Spleen (tissue), 11 donors: ENCODE data around the gene ENOX1. TPM values are rescaled to one million over a fixed set of nuclear protein-coding genes. Genes with fewer than 3 reads are reported as not detected.

ENCODE experiments used
- DNase-seq: peaks from one replicate; pipeline ENCODE4 v3.0.0-alpha.2; 2020
- H3K27ac ChIP-seq, 8 donors: fragments of 200-600 bp; sonication (generic) in 7 of 8; 1 replicate in 4 of 8; 2 replicates in 4 of 8; pipeline versions ENCODE4 v1.5.0 to v1.8.0; 2016 to 2021; ENCODE audit warnings: inconsistent platforms in 4 of 8, mild to moderate bottlenecking in 4 of 8, moderate library complexity in 1 of 8
- H3K27me3 ChIP-seq, 7 donors: fragments of 200-600 bp; sonication (generic) in 6 of 7; replicated peaks in 1 of 7; 1 replicate in 4 of 7; 2 replicates in 3 of 7; pipeline versions ENCODE4 v1.5.0 to v1.8.0; 2016 to 2021; ENCODE audit warnings: inconsistent platforms in 3 of 7, mild to moderate bottlenecking in 1 of 7
- H3K36me3 ChIP-seq, 6 donors: fragments of 200-600 bp; sonication (generic) in 5 of 6; 1 replicate in 4 of 6; 2 replicates in 2 of 6; pipeline versions ENCODE4 v1.5.0 to v1.8.0; 2016 to 2021; ENCODE audit warnings: inconsistent platforms in 2 of 6
- H3K4me1 ChIP-seq, 6 donors: fragments of 200-600 bp; sonication (generic) in 5 of 6; 1 replicate in 3 of 6; 2 replicates in 3 of 6; pipeline versions ENCODE4 v1.5.0 to v1.8.0; 2016 to 2021; ENCODE audit warnings: inconsistent platforms in 3 of 6
- H3K4me3 ChIP-seq, 8 donors: fragments of 200-600 bp; sonication (generic) in 7 of 8; 1 replicate in 4 of 8; 2 replicates in 4 of 8; pipeline versions ENCODE4 v1.5.0 to v1.8.0; 2016 to 2021; ENCODE audit warnings: inconsistent platforms in 4 of 8, mild to moderate bottlenecking in 4 of 8, moderate library complexity in 2 of 8
- H3K9me3 ChIP-seq, 8 donors: fragments of 200-600 bp; sonication (generic) in 7 of 8; 1 replicate in 4 of 8; 2 replicates in 4 of 8; pipeline versions ENCODE4 v1.5.0 to v1.8.0; 2016 to 2021; ENCODE audit warnings: inconsistent platforms in 4 of 8
- POLR2A ChIP-seq, 3 donors: fragments of 450-650 bp; IDR thresholded peaks; one replicate each; pipeline ENCODE4 v1.5.1; 2017; ENCODE audit warnings: antibody characterized with exemption in 3 of 3, mild to moderate bottlenecking in 1 of 3
- POLR2AphosphoS5 ChIP-seq, 3 donors: sonication (generic); formaldehyde crosslinking; IDR thresholded peaks; one replicate each; pipeline ENCODE4 v1.5.1; 2017; ENCODE audit warnings: antibody characterized with exemption in 3 of 3
- WGBS, 5 donors: extraction: QIAGEN DNeasy Blood & Tissue Kit in 3 of 5; methylation state at CpG; one replicate each; pipeline versions ENCODE4 v1.1.5 to v1.1.7; 2013 to 2018; 5-methylcytosine and 5-hydroxymethylcytosine counted together
- intact Hi-C: fragments of 100-400 bp; cut with DNase I; formaldehyde crosslinking; loops from one replicate; pipeline ENCODE4 v1.15.0; 2023; ENCODE audit warnings: low total_unique reads
- polyA plus RNA-seq, 3 donors: library from polyadenylated mRNA; stranded (reverse); fragments of 200-250 nt; gene quantifications; one replicate each; pipeline ENCODE4 v1.2.1, GENCODE V29; 2013
- total RNA-seq, 7 donors: library from RNA; depleted of rRNA in 3 of 7; stranded (reverse); fragments of >200 nt in 3 of 7; fragmentation: NEBNext Ultra II Directional in 4 of 7; extraction: Animal tissue kit (Norgen Biotek cat#: 25700) in 4 of 7; gene quantifications; one replicate each; pipeline versions ENCODE4 v1.1.0 to v1.2.1, GENCODE V29; 2016 to 2021
- TF ChIP-seq, protein P1 (sequence below), 11 experiments: fragments of 200-600 bp in 7 of 11; fragments of 450-650 bp in 4 of 11; sonication (generic) in 4 of 11; IDR thresholded peaks in 8 of 11; conservative IDR thresholded peaks in 3 of 11; 1 replicate in 7 of 11; 2 replicates in 4 of 11; pipeline versions ENCODE4 v1.4.0 to v1.8.0; 2016 to 2021; ENCODE audit warnings: antibody characterized with exemption in 11 of 11, inconsistent platforms in 4 of 11, mild to moderate bottlenecking in 1 of 11
- donor health status: healthy with polysubstance abuse.
- donor health status: DM: no; HTN: no; CAD: no; lungs with moderate emphysema.
- donor health status: DM: no; HTN: no; CAD: no.
- donor health status: Bipolar disorder and iron deficiency.
- donor health status: healthy.
- donor health status: DM: no; HTN: no; CAD: no.
- donor health status: DM: yes; HTN: yes; CAD: no.

ENOX1 gene
- total and polyA plus RNA-seq, 10 donors: 0.42 to 1.3 (median 0.54) TPM; not detected in 1

DNA sequence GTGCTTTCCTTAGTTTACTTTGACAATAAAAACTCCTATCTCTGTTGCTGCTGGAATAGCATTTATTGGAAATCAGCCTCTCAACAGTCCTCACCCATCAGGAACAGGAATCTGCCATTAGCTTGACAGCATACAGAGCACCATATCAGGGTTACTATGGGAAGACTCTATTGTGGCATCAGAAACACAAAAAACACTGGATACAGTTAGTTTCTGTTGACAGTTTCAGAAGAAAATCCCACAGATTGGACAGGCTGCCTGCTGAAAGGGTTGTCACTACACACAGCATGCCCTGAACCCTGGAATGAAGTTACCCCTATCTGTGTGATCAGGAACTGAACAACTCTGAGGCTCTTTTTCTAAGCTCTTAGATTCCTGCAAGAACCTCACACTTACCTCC, 172.7 kb downstream of the ENOX1 start:
- Histone ChIP-seq H3K27ac (no peak overlapping the region), H3K27me3 (no peaks in the 10 kb centered on the region), H3K4me1 (no peaks in the 10 kb centered on the region), H3K4me3 (no peak overlapping the region), H3K9me3 (peaks cover 0 to 8% (median 0%) of the 10 kb centered on the region in 8 donors), H3K36me3 (no peaks in the 10 kb centered on the region)
- intact Hi-C loops: no loop called here
- no peak for DNase-seq
- TF ChIP-seq POLR2A (IDR thresholded peaks at IDR 0.05) (no peak), POLR2AphosphoS5 (IDR thresholded peaks at IDR 0.05) (no peak)
- TF ChIP-seq, protein P1, sequence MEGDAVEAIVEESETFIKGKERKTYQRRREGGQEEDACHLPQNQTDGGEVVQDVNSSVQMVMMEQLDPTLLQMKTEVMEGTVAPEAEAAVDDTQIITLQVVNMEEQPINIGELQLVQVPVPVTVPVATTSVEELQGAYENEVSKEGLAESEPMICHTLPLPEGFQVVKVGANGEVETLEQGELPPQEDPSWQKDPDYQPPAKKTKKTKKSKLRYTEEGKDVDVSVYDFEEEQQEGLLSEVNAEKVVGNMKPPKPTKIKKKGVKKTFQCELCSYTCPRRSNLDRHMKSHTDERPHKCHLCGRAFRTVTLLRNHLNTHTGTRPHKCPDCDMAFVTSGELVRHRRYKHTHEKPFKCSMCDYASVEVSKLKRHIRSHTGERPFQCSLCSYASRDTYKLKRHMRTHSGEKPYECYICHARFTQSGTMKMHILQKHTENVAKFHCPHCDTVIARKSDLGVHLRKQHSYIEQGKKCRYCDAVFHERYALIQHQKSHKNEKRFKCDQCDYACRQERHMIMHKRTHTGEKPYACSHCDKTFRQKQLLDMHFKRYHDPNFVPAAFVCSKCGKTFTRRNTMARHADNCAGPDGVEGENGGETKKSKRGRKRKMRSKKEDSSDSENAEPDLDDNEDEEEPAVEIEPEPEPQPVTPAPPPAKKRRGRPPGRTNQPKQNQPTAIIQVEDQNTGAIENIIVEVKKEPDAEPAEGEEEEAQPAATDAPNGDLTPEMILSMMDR (IDR thresholded peaks at IDR 0.05 in 8 of 11, conservative IDR thresholded peaks at IDR 0.05 in 3 of 11): no peak

DNA sequence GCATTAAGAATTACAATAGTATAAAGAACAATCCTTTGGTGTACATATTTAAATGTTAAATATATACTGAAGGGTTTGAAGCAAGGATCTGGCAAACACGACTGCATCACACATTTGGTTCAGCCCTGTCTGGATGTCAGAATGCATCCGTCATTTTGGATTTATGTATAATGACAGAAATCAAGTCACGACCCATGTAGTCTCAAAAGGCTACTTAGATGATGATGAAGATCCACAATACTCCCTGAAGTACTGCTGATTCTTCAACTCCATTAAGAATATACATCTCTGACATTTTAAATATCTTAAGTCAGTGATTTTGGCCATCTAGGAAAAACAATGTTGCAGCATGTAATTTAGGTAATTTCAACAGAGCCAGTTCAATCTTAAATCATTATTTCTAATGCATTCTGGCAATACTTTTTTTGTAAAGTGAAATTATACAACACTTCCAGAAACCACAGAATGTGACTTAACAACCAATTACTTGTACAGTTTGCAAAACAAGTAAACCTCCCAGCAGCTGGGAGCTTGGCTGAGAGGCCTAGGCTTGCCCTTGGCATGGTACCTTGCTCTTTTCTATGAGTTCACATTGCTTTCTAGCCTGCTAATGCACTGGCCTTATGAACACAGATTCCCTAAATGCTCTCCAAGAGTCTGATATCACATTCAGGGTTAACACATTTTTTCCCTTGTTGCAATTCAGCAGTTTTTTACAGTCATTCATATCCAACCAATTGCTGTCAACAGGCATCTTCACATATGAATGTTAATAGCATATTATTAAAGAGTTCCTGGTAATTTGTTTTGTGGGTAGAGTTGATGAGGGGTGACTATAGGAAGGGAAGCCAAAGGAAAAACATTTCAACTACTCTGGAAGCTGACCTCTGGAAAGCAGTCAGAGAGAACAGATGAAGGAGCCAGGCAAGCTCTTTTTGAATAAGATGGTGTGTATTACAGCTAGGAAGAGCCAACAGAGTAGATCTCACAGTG, 175.2 kb downstream of the ENOX1 start:
- WGBS, 5 donors: 80 to 89% (median 87%) methylated on average over 3 of the region's 3 CpGs
- TF ChIP-seq, protein P1 (IDR thresholded peaks at IDR 0.05 in 8 of 11, conservative IDR thresholded peaks at IDR 0.05 in 3 of 11): no peak
- TF ChIP-seq POLR2AphosphoS5 (IDR thresholded peaks at IDR 0.05) (no peak), POLR2A (IDR thresholded peaks at IDR 0.05) (no peak)
- Histone ChIP-seq H3K36me3 (no peaks in the 10 kb centered on the region), H3K27ac (no peak overlapping the region), H3K4me1 (no peaks in the 10 kb centered on the region), H3K27me3 (no peaks in the 10 kb centered on the region), H3K9me3 (no peaks in the 10 kb centered on the region), H3K4me3 (no peak overlapping the region)
- intact Hi-C loops: no loop called here
- no peak for DNase-seq

DNA sequence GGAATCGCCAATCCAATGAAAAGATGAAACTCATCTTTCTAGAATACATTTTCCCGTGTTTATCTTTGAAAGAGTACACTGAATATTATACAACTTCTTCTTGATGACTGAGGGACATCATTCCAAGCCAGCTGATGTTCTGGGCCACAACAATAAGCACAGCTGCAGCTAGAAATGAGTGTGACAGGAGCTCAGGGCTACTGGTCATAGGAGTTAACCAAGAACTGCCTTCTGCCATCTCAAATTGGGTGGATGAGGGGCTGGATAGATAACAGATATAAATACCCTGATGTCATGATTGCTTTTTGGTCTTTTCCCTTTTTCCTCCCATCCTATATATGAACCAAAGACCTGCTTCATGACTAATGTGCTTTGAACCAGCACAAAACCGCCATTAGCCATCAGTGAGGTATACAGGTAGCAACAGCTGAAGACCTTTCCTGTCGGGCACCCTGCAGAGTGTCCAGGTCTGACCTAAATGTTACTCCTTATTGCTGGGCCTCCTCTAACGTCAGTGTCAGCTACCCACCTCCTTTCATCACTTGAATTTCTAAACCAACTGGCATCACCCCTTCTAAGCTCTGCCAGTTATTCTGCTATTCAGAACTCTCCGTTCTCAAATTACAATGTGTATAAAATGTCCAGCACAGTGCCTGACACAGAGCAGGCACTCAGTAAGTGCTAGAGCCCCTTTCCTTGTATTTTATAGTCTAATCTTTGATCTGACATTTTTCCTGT, 178.2 kb downstream of the ENOX1 start:
- WGBS, 5 donors: 80 to 89% (median 84%) methylated on average over 6 of the region's 6 CpGs

More for the DNA sequence above, 178.2 kb downstream of the ENOX1 start:
- intact Hi-C loops: no loop called here
- peaks cover 0 to 20% (median 15%) of the 10 kb centered on the region in 8 donors for H3K9me3 ChIP-seq
- TF ChIP-seq POLR2AphosphoS5 (IDR thresholded peaks at IDR 0.05) (no peak), POLR2A (IDR thresholded peaks at IDR 0.05) (no peak)
- TF ChIP-seq, protein P1 (IDR thresholded peaks at IDR 0.05 in 8 of 11, conservative IDR thresholded peaks at IDR 0.05 in 3 of 11): no peak
- no peak for DNase-seq
- H3K4me3 ChIP-seq: no peak overlapping the region
- no peaks in the 10 kb centered on the region for H3K36me3 ChIP-seq
- H3K4me1 ChIP-seq: no peaks in the 10 kb centered on the region
- no peak overlapping the region for H3K27ac ChIP-seq
- no peaks in the 10 kb centered on the region for H3K27me3 ChIP-seq
